NCI-H69 (cell line): ENCODE data around the gene BIRC7.

Experiments used
- DNase-seq: peaks from one replicate; lab custom pipeline; 2025; lab: John Stamatoyannopoulos, UW

Gene BIRC7

GRCh38 chr20:63225082-63225454 lies 10.6 kb upstream of the BIRC7 start:
- no peak for DNase-seq

GRCh38 chr20:63226042-63226943 lies 9.4 kb upstream of the BIRC7 start:
- no peak for DNase-seq

- no peak for DNase-seq
Measured at GRCh38 chr20:63227260-63227659, 8.4 kb upstream of the BIRC7 start.

- no peak for DNase-seq
Measured at GRCh38 chr20:63228806-63229205, 6.9 kb upstream of the BIRC7 start.

DNA sequence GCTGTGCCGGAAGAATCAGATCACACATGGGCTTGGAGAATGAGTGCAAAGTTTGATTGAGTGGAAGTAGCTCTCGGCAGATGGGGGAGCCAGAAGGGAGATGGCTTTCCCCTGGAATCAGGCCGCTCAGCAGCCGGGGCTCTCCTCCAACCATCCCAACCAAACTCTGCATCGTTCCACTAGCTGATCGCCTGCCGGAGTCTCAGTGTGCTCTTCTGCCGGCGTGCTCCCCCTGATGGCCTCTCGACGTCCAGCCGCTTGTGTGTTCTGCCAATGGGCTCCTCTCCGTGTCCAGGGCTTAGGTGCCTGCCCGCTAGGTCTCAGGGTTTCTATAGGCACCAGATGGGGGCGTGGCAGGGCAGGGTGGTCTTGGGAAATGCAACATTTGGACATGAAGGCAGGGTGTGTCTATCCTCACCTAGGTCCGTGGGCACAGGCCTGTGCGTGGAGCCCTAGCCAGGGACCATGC lies 4.9 kb upstream of the BIRC7 start:
- DNase-seq: peak; percentile 16

- DNase-seq: no peak
Measured at GRCh38 chr20:63232235-63233060, 3.3 kb upstream of the BIRC7 start.

GRCh38 chr20:63233061-63233344 lies 2.7 kb upstream of the BIRC7 start:
- no peak for DNase-seq

- DNase-seq: no peak
Measured at GRCh38 chr20:63233924-63234323, 1.8 kb upstream of the BIRC7 start.

GRCh38 chr20:63234693-63235398 lies 859 bp upstream of the BIRC7 start:
- peak; percentile 79 for DNase-seq

DNA sequence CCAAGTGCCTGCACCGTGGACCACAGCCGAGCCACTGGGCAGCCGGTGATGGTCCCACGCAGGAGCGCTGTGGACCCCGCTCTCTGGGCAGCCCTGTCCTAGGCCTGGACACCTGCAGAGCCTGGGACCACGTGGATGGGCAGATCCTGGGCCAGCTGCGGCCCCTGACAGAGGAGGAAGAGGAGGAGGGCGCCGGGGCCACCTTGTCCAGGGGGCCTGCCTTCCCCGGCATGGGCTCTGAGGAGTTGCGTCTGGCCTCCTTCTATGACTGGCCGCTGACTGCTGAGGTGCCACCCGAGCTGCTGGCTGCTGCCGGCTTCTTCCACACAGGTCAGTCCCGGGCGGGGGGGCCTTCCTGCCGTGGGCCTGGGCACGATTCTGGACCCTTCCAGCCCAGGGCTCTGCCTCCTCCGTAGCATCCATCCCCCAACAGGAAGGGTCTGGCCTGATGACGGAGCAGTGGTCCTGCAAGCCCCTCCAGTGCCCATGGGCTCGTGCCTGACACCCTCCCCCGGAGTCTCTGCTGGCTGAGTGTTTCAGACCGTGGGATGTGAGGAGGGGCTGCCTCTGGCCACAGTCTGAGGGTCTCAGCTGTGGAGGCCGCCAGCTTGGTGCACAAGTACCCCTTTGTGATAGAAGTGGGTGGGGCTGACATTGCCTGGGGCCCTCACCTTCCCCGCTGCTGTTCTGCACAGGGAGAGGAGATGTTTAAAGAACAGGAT lies 572 bp downstream of the BIRC7 start:
- DNase-seq: no peak

GRCh38 chr20:63238031-63238430 lies 2.3 kb downstream of the BIRC7 start:
- no peak for DNase-seq

- peak; percentile 72 for DNase-seq
Measured at GRCh38 chr20:63238514-63239125, 2.9 kb downstream of the BIRC7 start.

DNA sequence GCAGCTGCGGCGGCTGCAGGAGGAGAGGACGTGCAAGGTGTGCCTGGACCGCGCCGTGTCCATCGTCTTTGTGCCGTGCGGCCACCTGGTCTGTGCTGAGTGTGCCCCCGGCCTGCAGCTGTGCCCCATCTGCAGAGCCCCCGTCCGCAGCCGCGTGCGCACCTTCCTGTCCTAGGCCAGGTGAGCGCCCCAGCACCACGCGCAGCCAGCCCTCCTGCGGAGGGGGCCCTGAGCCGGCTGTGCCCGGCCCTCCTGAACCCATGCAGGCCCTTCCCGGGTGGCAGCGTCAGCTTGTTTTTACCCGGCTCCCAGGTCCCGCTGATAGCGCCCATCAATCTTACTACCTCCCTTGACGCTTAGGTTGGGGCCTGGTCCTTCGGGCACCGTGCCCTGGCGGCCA lies 3.7 kb downstream of the BIRC7 start:
- DNase-seq: no peak

DNA sequence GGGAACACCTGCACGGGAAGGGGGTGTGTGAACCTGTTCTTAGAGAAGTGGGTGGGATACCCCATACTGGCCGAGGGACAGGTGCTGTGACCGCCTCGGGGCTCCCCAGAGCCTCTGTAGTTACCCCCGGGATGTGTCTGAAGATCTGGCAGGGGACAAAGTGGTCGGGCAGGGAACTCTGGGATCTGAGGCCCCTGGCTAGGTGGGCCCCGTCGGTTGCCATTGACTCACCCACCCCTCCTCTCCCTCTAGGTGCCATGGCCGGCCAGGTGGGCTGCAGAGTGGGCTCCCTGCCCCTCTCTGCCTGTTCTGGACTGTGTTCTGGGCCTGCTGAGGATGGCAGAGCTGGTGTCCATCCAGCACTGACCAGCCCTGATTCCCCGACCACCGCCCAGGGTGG lies 4.3 kb downstream of the BIRC7 start:
- no peak for DNase-seq

DNA sequence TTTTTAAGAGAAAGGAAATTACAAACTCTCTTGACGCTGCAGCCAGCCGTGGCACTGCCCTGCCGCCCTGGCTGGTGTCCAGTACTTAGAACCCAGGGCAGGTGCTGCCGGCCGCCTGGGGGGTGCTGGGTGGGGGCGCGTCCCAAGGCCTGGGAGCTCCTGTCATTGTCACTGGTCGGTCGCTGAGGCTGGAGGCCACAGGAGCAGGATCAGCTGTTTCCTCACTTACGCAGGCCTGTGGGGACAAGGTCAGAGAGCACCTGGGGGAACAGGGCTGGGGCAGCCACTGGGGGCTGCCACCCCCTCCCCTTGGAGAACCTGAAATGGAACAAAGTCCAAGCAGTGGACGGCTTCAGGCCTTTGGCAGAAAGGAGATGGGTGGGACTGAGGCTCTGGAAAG lies 5.6 kb downstream of the BIRC7 start:
- DNase-seq: peak; percentile 6

- DNase-seq: no peak
Measured at GRCh38 chr20:63242736-63243135, 7.0 kb downstream of the BIRC7 start.

- DNase-seq: no peak
Measured at GRCh38 chr20:63243604-63244247, 8.0 kb downstream of the BIRC7 start.

GRCh38 chr20:63244468-63244867 lies 8.8 kb downstream of the BIRC7 start:
- DNase-seq: no peak

DNA sequence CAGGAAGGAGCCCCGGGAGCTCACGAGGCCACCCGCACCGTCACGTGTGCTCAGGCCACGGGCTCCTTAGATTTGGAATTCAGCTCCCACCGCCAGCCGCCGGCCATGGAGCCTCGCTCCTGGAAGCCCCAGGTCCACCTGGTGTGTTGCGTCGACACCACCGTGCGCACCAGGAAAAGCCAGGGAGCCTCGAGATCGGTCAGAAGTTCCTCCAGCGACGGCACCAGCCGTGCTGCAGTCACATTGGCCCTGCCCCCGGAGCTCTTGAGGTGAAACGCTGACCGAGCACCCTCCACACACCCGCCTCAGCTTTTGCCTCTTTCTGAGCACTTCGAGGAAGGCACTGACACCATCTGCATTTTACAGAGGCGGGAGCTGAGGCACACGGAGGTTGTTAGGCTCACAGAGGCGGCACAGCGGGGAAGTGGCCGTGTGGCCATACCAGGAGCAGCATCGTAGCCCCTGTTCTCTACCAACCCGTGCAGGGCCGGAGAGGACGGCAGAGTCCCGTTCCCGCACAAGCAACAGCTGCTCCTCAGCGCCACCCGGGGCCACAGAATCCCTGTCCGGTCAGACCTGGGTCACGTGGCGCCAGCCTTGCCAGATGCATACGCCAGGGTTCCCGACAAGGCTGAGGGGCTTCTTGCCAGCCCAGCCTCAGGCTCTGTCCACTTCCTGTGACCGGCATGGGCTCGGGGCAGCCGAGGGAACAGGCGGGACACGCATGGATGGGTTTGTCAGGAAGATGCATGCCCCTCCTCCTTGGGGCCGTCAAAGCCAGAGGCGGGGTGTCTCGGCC lies 11.0 kb downstream of the BIRC7 start:
- no peak for DNase-seq

GRCh38 chr20:63247671-63248228 lies 12.0 kb downstream of the BIRC7 start:
- no peak for DNase-seq
